WTC11 (cell line): ENCODE data around the gene SLC16A9. TPM values are rescaled to one million over a fixed set of nuclear protein-coding genes. Genes with fewer than 3 reads are reported as not detected.

ENCODE experiments used
- ATAC-seq: fragments of 200-7000 bp; cut with Tn5 transposase; 2 replicates; pipeline ENCODE4 v1.10.0; 2021; ENCODE audit warnings: mild to moderate bottlenecking, moderate library complexity
- CTCF ChIA-PET: fragments of 300-600 bp; sonication (Branson Sonifier 250); formaldehyde crosslinking; loops from one replicate; lab custom pipeline; 2021; ENCODE audit warnings: antibody characterized with exemption; lab: Charles Lee
- POLR2A ChIA-PET: fragments of 350-600 bp; sonication (Branson Sonifier 250); formaldehyde crosslinking; loops from one replicate; lab custom pipeline; 2021; ENCODE audit warnings: antibody characterized with exemption; lab: Charles Lee
- DNase-seq: peaks from one replicate; pipeline ENCODE4 v3.0.0; 2021; ENCODE audit warnings: low spot score
- H3K27ac Mint-ChIP-seq: 2 replicates; pipeline ENCODE4 v1.8.0; 2021; ENCODE audit warnings: mixed read lengths
- H3K27me3 Mint-ChIP-seq: 2 replicates; pipeline ENCODE4 v1.8.0; 2021; ENCODE audit warnings: low read depth, mild to moderate bottlenecking, moderate library complexity, mixed read lengths
- H3K36me3 Mint-ChIP-seq: 2 replicates; pipeline ENCODE4 v1.8.0; 2021; ENCODE audit warnings: mixed read lengths
- H3K4me1 Mint-ChIP-seq: 2 replicates; pipeline ENCODE4 v1.8.0; 2022; ENCODE audit warnings: mixed read lengths
- H3K4me3 Mint-ChIP-seq: 2 replicates; pipeline ENCODE4 v1.8.0; 2021; ENCODE audit warnings: mild to moderate bottlenecking, moderate library complexity, mixed read lengths
- H3K9me3 Mint-ChIP-seq: 2 replicates; pipeline ENCODE4 v1.8.0; 2021; ENCODE audit warnings: mixed read lengths
- AR ChIP-seq: fragments of 250-450 bp; sonication (Bioruptor Pico); IDR thresholded peaks from 2 replicates; pipeline ENCODE4 v1.9.0; 2021; ENCODE audit warnings: mild to moderate bottlenecking
- CREM ChIP-seq: sonication (generic); formaldehyde crosslinking; IDR thresholded peaks from 2 replicates; pipeline ENCODE4 v1.8.1; 2022; ENCODE audit warnings: mild to moderate bottlenecking, missing genetic modification reagents, moderate library complexity
- FOXK1 ChIP-seq: sonication (generic); formaldehyde crosslinking; IDR thresholded peaks from 2 replicates; pipeline ENCODE4 v1.8.0; 2022; ENCODE audit warnings: mild to moderate bottlenecking, moderate library complexity, missing genetic modification reagents
- FOXP1 ChIP-seq: sonication (generic); formaldehyde crosslinking; IDR thresholded peaks from 2 replicates; pipeline ENCODE4 v1.8.0; 2022; ENCODE audit warnings: missing genetic modification reagents, mild to moderate bottlenecking, moderate library complexity, borderline replicate concordance
- FOXP4 ChIP-seq: sonication (generic); formaldehyde crosslinking; IDR thresholded peaks from 2 replicates; pipeline ENCODE4 v1.8.0; 2022; ENCODE audit warnings: mild to moderate bottlenecking, missing genetic modification reagents
- GABPB1 ChIP-seq: sonication (generic); formaldehyde crosslinking; IDR thresholded peaks from 2 replicates; pipeline ENCODE4 v1.8.1; 2023; ENCODE audit warnings: mild to moderate bottlenecking, missing genetic modification reagents
- HMGXB4 ChIP-seq: sonication (generic); formaldehyde crosslinking; IDR thresholded peaks from 2 replicates; pipeline ENCODE4 v1.8.1; 2023; ENCODE audit warnings: mild to moderate bottlenecking, moderate library complexity, missing genetic modification reagents
- NFATC4 ChIP-seq: fragments of 250-450 bp; sonication (Bioruptor Pico); IDR thresholded peaks from 2 replicates; pipeline ENCODE4 v1.9.0; 2021; ENCODE audit warnings: mild to moderate bottlenecking
- SP1 ChIP-seq: sonication (generic); formaldehyde crosslinking; conservative IDR thresholded peaks from 2 replicates; pipeline ENCODE4 v1.8.1; 2022; ENCODE audit warnings: missing genetic modification reagents
- ZNF219 ChIP-seq: sonication (generic); formaldehyde crosslinking; IDR thresholded peaks from 2 replicates; pipeline ENCODE4 v1.8.0; 2023; ENCODE audit warnings: missing genetic modification reagents, mild to moderate bottlenecking, borderline replicate concordance
- ZNF423 ChIP-seq: fragments of 250-450 bp; sonication (Bioruptor Pico); IDR thresholded peaks from 2 replicates; pipeline ENCODE4 v2.1.2; 2022; ENCODE audit warnings: mild to moderate bottlenecking, moderate library complexity
- total RNA-seq: library from RNA; stranded (reverse); gene quantifications from 3 replicates; pipeline ENCODE4 v1.2.3, GENCODE V29; 2021
- TF ChIP-seq, protein P1 (sequence below): sonication (generic); formaldehyde crosslinking; IDR thresholded peaks from 2 replicates; pipeline ENCODE4 v1.8.1; 2022; ENCODE audit warnings: mild to moderate bottlenecking, moderate library complexity, missing genetic modification reagents
- TF ChIP-seq, protein P2 (sequence below): sonication (generic); formaldehyde crosslinking; IDR thresholded peaks from 2 replicates; pipeline ENCODE4 v1.8.1; 2023; ENCODE audit warnings: mild to moderate bottlenecking, missing genetic modification reagents, moderate library complexity

The SLC16A9 gene
- total RNA-seq, 1 experiment from 2014 or later, result 4.0 TPM

DNA sequence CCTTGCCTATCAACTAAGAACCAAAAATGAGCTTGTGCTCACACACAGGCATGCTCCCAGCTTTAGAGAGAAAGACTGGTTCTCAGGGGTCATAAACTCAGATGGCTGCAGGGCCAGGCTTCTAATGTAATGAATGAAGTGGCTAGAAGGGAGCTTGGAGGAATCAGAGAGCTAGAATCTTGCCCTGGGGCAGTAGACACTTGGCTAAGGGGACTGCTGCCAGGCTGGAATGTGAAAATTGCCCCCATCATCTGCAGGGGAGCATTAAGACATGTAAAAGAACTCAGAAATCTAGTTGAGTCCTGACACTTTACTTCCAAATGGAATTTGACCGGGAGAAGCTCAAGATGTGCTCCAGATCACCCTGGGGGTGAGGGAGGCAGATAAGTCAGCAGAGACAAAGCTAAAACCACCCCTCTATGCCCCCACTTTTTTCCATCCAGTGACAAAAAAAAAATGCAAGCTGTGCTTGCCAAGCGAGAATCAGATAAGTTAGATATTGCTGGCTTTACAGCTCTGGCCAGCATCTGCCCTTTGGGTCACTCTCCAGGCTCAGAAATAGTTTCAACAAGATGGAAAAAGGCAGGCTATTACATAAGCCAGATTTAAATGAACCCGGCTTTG lies 2.3 kb upstream of the SLC16A9 start:
- peaks cover 9% of the 10 kb centered on the region for H3K4me1 Mint-ChIP-seq
- ATAC-seq (no peak), DNase-seq (no peak)
- H3K27ac Mint-ChIP-seq, result no peak overlapping the region
- H3K4me3 Mint-ChIP-seq, result no peak overlapping the region
- no peak for TF ChIP-seq SP1 (CRISPR knock-in tag)
- no peaks in the 10 kb centered on the region for H3K9me3 Mint-ChIP-seq
- POLR2A ChIA-PET, result no interaction called here
- CTCF ChIA-PET, result interaction anchor here (0.7 to 1.5 kb wide), 4 partner anchors 9 to 119 kb away, joined by 3 to 6 read pairs (median 4); no protein-coding TSS in a partner anchor
- H3K36me3 Mint-ChIP-seq, result no peaks in the 10 kb centered on the region
- peaks cover 42% of the 10 kb centered on the region for H3K27me3 Mint-ChIP-seq

GRCh38 chr10:59708816-59709394 lies 745 bp downstream of the SLC16A9 start:
- Mint-ChIP-seq H3K9me3 (no peaks in the 10 kb centered on the region), H3K36me3 (peaks cover 3% of the 10 kb centered on the region; the same call in 1 of the 2 replicates), H3K27ac (no peak overlapping the region), H3K27me3 (peaks cover 42% of the 10 kb centered on the region), H3K4me3 (peak overlapping the region; percentile 79), H3K4me1 (peaks cover 20% of the 10 kb centered on the region)
- ChIA-PET CTCF (interaction anchor here (0.7 to 2.9 kb wide), 9 partner anchors 8 to 124 kb away, joined by 3 to 13 read pairs (median 3); no protein-coding TSS in a partner anchor), POLR2A (interaction anchor here (0.9 to 1.7 kb wide), 3 partner anchors 8 to 199 kb away, joined by 3 to 9 read pairs (median 4); partner anchors contain the start of gene CCDC6)
- TF ChIP-seq, protein P1, sequence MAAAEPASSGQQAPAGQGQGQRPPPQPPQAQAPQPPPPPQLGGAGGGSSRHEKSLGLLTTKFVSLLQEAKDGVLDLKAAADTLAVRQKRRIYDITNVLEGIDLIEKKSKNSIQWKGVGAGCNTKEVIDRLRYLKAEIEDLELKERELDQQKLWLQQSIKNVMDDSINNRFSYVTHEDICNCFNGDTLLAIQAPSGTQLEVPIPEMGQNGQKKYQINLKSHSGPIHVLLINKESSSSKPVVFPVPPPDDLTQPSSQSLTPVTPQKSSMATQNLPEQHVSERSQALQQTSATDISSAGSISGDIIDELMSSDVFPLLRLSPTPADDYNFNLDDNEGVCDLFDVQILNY (CRISPR knock-in tag), result 0 out of 2 replicates have a peak, but pooled peaks have one; percentile 45
- TF ChIP-seq FOXP1 (CRISPR knock-in tag) (peak; percentile 58; the same call in 1 of the 2 replicates), ZNF219 (CRISPR knock-in tag) (no peak), HMGXB4 (CRISPR knock-in tag) (0 out of 2 replicates have a peak, but pooled peaks have one; percentile 21), CREM (no peak), NFATC4 (no peak), GABPB1 (CRISPR knock-in tag) (no peak), FOXK1 (CRISPR knock-in tag) (0 out of 2 replicates have a peak, but pooled peaks have one; percentile 10), FOXP4 (CRISPR knock-in tag) (no peak)
- ATAC-seq (peak; percentile 49), DNase-seq (peak; percentile 51)

- Mint-ChIP-seq H3K4me1 (peaks cover 20% of the 10 kb centered on the region), H3K4me3 (no peak overlapping the region; the same call in 1 of the 2 replicates), H3K27me3 (peaks cover 42% of the 10 kb centered on the region), H3K9me3 (no peaks in the 10 kb centered on the region), H3K36me3 (peaks cover 3% of the 10 kb centered on the region; the same call in 1 of the 2 replicates), H3K27ac (no peak overlapping the region)
- TF ChIP-seq AR (CRISPR knock-in tag) (no peak), ZNF423 (no peak), SP1 (CRISPR knock-in tag) (no peak)
- TF ChIP-seq, protein P2, sequence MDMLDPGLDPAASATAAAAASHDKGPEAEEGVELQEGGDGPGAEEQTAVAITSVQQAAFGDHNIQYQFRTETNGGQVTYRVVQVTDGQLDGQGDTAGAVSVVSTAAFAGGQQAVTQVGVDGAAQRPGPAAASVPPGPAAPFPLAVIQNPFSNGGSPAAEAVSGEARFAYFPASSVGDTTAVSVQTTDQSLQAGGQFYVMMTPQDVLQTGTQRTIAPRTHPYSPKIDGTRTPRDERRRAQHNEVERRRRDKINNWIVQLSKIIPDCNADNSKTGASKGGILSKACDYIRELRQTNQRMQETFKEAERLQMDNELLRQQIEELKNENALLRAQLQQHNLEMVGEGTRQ (CRISPR knock-in tag), result no peak
- ATAC-seq (no peak), DNase-seq (no peak)
- ChIA-PET POLR2A (interaction anchor here (0.5 kb wide), 1 partner anchor 86 kb away, joined by 3 read pairs; no protein-coding TSS in a partner anchor), CTCF (no interaction called here)
Measured at GRCh38 chr10:59706851-59707797, 2.5 kb downstream of the SLC16A9 start.
